Ascending aorta (tissue), 2 donors: ENCODE results near the gene KANSL1. TPM values are rescaled to one million over a fixed set of nuclear protein-coding genes. Genes with fewer than 3 reads are reported as not detected.

Source experiments
- DNase-seq, 2 donors: peaks; one replicate each; pipeline ENCODE4 v3.0.0-alpha.2; 2019; ENCODE audit warnings: low spot score in 2 of 2
- H3K27ac ChIP-seq, 2 donors: fragments of 200-600 bp; sonication (generic); one replicate each; pipeline ENCODE4 v1.5.1; 2016 to 2017; ENCODE audit warnings: mild to moderate bottlenecking in 1 of 2
- H3K27me3 ChIP-seq: fragments of 200-600 bp; sonication (generic); one replicate; pipeline ENCODE4 v1.5.1; 2017
- H3K36me3 ChIP-seq, 2 donors: fragments of 200-600 bp; sonication (generic); one replicate each; pipeline ENCODE4 v1.5.1; 2016
- H3K4me1 ChIP-seq, 2 donors: fragments of 200-600 bp; sonication (generic); one replicate each; pipeline ENCODE4 v1.5.1; 2016 to 2017; ENCODE audit warnings: mild to moderate bottlenecking in 1 of 2
- H3K4me3 ChIP-seq, 2 donors: fragments of 200-600 bp; sonication (generic); one replicate each; pipeline ENCODE4 v1.5.1; 2016 to 2017; ENCODE audit warnings: mild to moderate bottlenecking in 1 of 2
- H3K9me3 ChIP-seq, 2 donors: fragments of 200-600 bp; sonication (generic); one replicate each; pipeline ENCODE4 v1.5.1; 2016
- CTCF ChIP-seq, 3 experiments: fragments of 200-600 bp in 2 of 3; fragments of 450-650 bp in 1 of 3; sonication (generic) in 2 of 3; IDR thresholded peaks; one replicate each; pipeline ENCODE4 v1.5.1; 2016 to 2019; ENCODE audit warnings: antibody characterized with exemption in 3 of 3, mild to moderate bottlenecking in 1 of 3, moderate library complexity in 1 of 3
- intact Hi-C: fragments of 100-400 bp; cut with DNase I; formaldehyde crosslinking; loops from one replicate; pipeline ENCODE4 v1.15.1; 2023
- total RNA-seq: library from RNA; depleted of rRNA; stranded (reverse); fragments of >200 nt; gene quantifications from one replicate; pipeline ENCODE4 v1.1.0, GENCODE V29; 2016

KANSL1 gene
- total RNA-seq, 1 donor from 2014 or later: 53.5 TPM

GRCh38 chr17:46129302-46129701, 63.9 kb downstream of the KANSL1 start:
- Histone ChIP-seq H3K4me3 (no peak overlapping the region), H3K36me3 (no peaks in the 10 kb centered on the region), H3K27me3 (no peaks in the 10 kb centered on the region), H3K9me3 (no peaks in the 10 kb centered on the region), H3K27ac (no peak overlapping the region), H3K4me1 (peaks cover 0 to 29% of the 10 kb centered on the region in 2 donors)
- intact Hi-C loops: no loop called here
- no peak for TF ChIP-seq CTCF (IDR thresholded peaks at IDR 0.05)
- no peak for DNase-seq

- peaks cover 0 to 29% of the 10 kb centered on the region in 2 donors for H3K4me1 ChIP-seq
- no peak for DNase-seq
- intact Hi-C loops: no loop called here
These were observed 64.8 kb downstream of the KANSL1 start for GRCh38 chr17:46128453-46128852.

GRCh38 chr17:46127524-46127923, 65.7 kb downstream of the KANSL1 start:
- Histone ChIP-seq H3K4me1 (peaks cover 0 to 30% of the 10 kb centered on the region in 2 donors), H3K9me3 (no peaks in the 10 kb centered on the region), H3K27ac (no peak overlapping the region), H3K36me3 (peaks cover 0 to 4% of the 10 kb centered on the region in 2 donors), H3K27me3 (no peaks in the 10 kb centered on the region), H3K4me3 (no peak overlapping the region)
- DNase-seq: no peak
- TF ChIP-seq CTCF (IDR thresholded peaks at IDR 0.05): no peak
- intact Hi-C loops: no loop called here

More at GRCh38 chr17:46128453-46128852, 64.8 kb downstream of the KANSL1 start:
- H3K9me3 ChIP-seq: no peaks in the 10 kb centered on the region
- no peak for TF ChIP-seq CTCF (IDR thresholded peaks at IDR 0.05)
- no peak overlapping the region for H3K4me3 ChIP-seq
- H3K27me3 ChIP-seq: no peaks in the 10 kb centered on the region
- H3K36me3 ChIP-seq: peaks cover 0 to 3% of the 10 kb centered on the region in 2 donors
- no peak overlapping the region for H3K27ac ChIP-seq

GRCh38 chr17:46126840-46127239, 66.4 kb downstream of the KANSL1 start:
- no peak overlapping the region for H3K27ac ChIP-seq

GRCh38 chr17:46125831-46126230, 67.4 kb downstream of the KANSL1 start:
- H3K9me3 ChIP-seq: no peaks in the 10 kb centered on the region
- H3K4me1 ChIP-seq: peaks cover 0 to 40% of the 10 kb centered on the region in 2 donors
- H3K27me3 ChIP-seq: no peaks in the 10 kb centered on the region
- DNase-seq: no peak
- H3K4me3 ChIP-seq: no peak overlapping the region
- intact Hi-C loops: no loop called here
- no peak for TF ChIP-seq CTCF (IDR thresholded peaks at IDR 0.05)
- peaks cover 0 to 4% of the 10 kb centered on the region in 2 donors for H3K36me3 ChIP-seq
- H3K27ac ChIP-seq: no peak overlapping the region

More at GRCh38 chr17:46126840-46127239, 66.4 kb downstream of the KANSL1 start:
- Histone ChIP-seq H3K4me1 (peaks cover 0 to 37% of the 10 kb centered on the region in 2 donors), H3K4me3 (no peak overlapping the region), H3K36me3 (peaks cover 0 to 4% of the 10 kb centered on the region in 2 donors), H3K9me3 (no peaks in the 10 kb centered on the region), H3K27me3 (no peaks in the 10 kb centered on the region)
- no peak for DNase-seq
- intact Hi-C loops: no loop called here
- no peak for TF ChIP-seq CTCF (IDR thresholded peaks at IDR 0.05)
